Astrocyte of the hippocampus (primary cell): ENCODE measurements around the gene HIVEP3.

Source experiments
- DNase-seq: peaks from one replicate; pipeline ENCODE4 v3.0.0; 2011; ENCODE audit warnings: low read depth, low spot score

Gene HIVEP3

DNA sequence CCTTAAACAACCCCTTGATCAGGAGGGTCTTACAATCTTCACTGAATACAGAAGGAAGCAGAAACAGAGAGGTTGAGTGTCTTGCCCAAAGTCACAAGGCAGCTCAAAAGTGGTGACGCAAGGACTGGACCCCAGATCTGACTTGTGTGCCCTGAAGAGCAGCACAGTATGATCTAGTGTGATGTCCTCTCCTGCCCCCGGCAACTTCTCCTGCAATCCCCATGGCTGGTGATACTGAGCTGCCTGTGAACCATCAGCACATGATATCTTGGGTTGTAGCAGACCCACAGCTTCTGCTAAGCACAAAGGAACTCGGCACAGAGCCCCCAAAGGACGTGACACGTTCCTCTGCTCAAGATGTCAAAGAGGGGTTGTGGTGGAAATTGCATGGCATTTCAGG lies 383.0 kb downstream of the HIVEP3 start:
- no peak for DNase-seq

DNA sequence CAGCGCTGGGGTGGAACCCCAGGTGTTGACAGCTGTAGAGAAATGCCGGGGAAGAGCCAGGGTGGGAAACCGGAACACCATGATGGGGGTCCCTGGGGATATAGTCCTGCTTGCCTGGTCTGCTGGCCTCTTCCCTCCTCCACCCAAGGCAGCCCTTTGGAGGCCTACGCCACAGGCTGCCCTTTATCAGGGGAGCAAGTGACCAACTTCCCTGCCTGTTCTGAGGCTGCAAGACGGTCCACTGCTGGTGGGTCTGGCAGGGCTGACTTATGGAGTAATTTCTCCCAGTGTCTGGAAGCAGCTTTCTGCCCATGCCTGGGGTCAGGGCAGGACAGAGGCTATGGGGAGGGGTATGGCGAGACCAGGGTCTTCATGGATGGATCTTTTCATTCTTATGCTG lies 383.4 kb downstream of the HIVEP3 start:
- DNase-seq, result no peak

DNA sequence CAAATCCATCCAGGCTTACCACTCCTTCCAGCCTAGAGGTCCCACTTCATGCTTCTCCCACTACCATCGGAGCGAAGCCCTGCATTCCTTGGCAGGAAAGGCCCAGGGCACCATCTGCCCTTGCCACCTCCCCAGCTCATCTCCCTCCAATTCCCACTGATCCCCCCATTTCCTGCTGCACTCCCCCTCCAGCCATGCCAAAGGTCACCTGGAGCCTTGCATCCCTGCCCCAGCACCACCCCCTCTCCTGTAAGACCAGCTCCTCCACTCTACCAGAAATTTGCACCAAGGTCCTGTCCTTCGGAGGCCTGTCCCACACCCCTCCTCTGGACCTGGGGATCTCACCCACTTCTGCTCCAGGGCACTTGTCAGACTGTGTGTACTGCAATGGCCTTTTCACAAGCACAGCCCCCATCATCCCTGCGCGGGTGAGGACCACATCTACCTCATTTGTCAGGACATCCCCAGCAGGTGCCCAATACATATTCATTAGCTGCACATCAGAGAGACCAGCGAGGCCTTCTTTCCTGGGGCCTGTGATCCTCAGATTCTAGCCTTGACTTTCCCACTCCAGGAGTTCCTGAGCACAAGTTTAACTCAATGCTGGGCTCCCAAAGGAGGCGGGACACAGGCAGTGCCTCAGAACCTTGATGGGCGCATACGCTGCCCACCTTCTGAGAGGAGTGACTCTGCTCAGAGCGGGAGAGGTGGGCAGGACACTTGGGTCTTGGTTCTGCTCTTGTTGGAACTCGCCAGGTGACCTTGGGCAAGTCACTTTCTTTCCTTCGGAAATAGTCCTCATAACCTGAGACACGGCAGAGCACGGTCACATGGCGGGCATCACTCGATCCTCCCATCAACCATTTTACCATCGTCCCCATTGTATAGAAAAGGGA lies 384.3 kb downstream of the HIVEP3 start:
- DNase-seq, result no peak

DNA sequence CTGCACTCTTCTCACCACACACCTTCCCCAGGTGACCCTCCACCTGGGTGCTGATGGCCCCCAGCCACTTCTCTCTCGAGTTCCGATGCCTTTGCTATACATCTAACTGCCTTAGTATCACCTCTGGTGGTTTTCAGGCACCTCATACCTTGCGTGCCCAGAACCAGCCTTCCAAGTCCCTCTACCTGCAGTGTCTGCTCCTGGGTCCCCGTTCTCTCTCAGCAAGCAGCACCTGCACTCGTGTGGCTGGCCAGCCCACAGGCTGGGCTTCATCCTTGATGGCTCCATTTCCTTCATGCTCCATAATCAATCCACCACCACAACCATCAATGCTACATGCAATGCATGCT lies 385.0 kb downstream of the HIVEP3 start:
- no peak for DNase-seq

DNA sequence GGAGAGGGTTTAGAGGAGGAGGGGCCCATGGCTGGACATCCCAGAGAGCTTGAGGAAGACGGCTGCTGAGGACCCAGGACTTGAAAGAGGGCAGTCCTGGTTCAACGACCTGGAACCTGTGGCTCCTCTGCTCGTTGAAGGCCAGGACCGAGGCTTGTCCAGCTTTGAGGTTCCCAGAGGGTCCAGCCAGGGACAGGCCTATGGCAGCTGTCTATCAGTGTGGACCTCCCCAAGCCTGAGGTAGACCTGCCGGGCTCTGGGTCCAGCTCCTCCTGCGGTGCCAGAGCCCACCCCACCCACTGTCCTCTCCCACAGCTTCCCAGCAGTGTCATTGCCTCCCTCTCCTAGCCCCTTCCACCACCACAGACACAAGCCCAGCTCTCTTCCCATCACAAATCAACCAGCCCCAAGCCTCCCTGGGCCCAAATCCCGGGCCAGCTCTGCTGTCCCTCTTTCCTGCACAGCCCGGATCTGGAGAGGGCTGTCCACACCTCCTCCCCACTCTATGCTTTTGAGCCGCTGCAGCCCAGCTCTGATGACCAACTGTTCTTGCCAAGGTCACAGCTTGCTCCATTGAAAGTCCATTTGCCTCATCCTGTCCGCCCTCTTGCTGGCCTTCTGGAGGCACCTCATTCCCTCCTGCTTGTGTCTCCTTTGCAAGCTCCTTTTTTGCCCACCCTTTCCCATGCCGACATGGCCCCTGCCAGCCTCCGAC lies 385.5 kb downstream of the HIVEP3 start:
- no peak for DNase-seq

DNA sequence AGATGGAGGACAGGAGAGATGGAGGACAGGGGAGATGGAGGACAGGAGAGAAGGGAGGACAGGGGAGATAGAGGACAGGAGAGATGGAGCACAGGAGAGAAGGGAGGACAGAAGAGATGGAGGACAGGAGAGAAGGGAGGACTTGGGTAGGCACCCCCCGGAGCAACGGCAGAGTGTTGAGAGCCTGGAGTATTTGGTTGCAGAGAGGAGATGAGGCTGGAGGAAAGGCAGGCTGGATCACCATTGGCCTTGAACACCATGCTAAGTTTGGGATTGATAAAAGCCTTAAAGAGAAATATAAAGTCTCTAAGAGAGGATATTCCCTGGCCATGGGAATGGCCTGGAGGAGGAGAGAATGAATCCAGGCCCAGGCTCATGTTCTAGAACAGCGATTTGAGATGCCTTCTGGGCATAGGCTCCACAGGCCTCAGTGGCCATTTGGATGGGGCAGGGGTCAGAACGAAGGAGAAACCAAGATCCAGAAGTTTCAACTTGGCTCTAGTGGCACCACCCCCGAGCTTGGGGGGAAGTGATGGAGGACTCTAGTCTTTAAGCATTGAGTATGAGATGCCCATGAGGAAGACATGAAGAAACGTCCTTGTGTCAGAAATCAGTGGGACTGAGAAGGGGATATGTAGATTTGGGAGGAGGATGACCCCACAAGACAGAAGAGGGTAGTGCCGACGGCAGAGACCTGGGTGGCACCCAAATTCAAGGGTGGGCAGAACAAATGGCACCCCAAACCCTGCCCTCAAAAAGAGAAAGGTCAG lies 386.3 kb downstream of the HIVEP3 start:
- no peak for DNase-seq

DNA sequence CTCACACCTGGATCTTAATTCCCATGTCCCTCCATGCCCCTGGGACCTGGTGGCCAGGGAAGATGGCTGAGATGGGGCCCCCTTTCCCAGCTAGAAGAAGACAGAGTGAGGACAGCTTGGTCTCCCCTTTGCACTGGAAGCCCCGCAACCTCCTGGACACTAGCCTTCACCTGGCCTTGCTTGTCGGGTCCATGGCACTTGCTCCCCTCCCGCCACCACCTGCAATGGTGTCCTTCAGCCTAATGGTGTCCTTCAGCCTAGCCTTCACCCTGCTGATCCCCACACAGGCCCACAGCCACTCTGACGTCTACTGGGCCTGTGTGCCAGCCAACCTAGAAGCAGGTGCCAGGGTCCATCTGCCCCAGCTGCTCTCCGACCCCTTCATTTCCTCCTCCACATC lies 388.3 kb downstream of the HIVEP3 start:
- no peak for DNase-seq

DNA sequence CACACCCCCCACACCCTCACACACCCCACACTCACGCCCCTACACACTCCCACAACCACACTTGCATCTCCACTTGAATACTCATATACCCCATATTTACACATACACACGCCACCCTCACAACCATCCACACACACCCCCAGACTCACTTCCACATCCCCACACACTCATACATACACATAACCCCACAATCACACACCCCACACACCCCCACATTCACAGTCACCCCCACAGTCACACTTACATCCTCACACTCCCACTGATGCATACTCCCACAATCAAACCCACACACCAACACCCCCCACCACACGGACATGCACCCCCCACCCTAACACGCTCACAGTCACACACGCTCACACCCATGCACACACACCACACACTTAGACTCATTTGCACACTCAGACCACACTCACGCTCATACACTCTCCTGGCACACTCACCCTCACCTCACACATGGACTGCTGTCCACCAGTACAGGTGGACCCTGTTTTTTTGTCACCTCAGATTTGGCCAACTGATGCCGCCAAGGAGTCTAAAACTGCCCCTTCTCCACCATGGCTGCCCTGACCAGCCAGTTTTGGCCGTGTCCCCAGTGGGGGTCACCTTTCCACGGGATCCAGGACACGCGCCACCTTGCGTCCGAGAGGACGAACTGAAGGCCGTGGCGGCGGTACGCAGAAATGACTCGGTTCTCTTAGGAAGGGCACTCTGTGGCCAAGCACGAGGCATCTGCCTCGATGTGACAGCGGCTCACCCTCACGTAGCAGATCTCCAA lies 388.9 kb downstream of the HIVEP3 start:
- DNase-seq, result no peak

DNA sequence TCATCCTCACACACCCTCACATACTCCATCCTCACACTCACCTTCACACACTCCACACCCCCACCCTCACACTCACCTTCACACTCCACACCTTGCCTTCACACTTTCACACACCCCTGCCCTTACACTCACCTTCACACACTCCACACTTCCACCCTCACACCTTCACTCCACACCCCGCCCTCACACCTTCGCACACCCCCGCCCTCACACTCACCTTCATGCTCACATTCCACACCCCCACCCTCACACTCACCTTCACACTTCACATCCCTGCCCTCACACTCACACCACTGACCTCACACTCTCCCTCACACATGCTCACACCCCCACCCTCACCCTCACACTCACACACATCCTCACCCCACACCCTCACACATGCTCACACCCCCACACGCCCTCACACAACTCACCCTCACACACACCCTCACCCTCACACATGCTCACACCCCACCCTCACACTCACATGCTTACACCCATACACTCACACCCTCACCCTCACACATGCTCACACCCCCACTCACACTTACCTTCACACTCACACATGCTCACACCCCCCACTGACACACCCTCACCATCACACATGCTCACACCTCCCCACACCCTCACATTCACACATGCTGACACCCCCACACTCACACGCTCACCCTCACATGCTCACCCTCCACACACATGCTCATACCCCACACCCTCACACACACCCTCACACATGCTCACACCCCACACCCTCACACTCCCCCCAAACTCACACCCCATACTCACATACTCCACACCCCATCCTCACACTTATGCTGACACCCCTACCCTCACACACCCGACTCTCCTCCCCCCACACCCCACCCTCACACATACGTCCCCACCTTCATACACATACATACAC lies 389.8 kb downstream of the HIVEP3 start:
- no peak for DNase-seq

DNA sequence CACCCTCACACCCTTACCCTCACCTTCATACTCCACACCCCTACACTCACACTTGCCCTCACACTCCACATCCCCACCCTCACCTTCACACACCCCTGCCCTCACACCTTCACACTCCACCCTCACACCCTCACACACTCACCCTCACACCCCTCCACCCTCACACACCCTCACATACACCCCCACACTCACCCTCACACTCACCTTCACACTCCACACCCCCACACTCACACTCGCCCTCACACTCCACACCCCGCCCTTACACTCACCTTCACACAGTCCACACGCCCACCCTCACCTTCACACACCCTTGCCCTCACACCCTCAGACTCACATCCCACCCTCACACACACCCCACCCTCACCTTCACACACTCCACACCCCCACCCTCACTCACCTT lies 390.6 kb downstream of the HIVEP3 start:
- no peak for DNase-seq

DNA sequence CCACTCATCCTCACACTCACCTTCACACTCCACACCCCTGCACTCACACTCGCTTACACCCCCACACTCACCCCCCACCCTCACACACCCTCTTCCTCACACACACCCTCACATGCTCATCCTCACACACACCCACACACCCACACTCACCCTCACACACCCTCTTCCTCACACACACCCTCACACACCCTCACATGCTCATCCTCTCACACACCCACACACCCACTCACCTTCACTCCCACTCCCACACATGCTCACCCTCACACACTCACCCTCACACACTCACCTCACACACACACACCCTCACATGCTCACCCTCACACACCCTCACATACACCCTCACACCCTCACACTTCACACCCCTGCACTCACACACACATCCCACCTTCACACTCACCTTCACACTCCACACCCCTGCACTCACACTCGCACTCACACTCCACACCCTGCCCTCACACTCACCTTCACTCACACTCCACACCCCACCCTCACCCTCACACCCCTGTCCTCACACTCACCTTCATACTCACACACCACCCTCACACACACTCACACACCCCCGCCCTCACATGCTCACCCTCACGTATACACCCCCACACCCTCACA lies 391.7 kb downstream of the HIVEP3 start:
- no peak for DNase-seq

DNA sequence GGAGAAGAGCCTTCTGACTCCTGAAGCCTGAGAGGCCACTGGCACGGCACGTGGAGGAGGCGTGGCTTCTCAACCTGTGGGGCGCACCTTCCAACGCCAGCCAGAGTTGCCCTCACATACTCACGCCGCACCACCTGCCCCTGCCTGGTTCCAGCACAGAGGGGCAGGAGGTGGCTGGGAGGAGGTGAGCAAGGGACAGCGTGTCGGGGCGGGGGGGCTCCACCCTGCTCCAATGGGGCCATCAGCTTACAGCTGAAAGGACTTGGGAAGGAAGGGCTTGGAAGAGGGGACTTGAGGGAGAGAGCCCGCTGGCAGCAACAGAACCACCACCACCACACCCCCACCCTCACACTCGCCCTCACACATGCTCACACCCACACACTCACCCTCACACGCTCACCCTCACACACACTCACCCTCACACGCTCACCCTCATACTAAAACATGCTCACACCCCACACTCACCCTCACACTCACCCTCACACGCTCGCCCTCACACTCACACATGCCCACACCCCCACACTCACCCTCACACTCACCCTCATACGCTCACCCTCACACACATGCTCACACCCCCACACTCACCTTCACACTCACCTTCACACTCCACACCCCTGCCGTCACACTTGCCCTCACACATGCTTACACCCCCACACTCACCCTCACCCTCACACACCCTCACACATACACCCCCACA lies 392.7 kb downstream of the HIVEP3 start:
- DNase-seq, result no peak

DNA sequence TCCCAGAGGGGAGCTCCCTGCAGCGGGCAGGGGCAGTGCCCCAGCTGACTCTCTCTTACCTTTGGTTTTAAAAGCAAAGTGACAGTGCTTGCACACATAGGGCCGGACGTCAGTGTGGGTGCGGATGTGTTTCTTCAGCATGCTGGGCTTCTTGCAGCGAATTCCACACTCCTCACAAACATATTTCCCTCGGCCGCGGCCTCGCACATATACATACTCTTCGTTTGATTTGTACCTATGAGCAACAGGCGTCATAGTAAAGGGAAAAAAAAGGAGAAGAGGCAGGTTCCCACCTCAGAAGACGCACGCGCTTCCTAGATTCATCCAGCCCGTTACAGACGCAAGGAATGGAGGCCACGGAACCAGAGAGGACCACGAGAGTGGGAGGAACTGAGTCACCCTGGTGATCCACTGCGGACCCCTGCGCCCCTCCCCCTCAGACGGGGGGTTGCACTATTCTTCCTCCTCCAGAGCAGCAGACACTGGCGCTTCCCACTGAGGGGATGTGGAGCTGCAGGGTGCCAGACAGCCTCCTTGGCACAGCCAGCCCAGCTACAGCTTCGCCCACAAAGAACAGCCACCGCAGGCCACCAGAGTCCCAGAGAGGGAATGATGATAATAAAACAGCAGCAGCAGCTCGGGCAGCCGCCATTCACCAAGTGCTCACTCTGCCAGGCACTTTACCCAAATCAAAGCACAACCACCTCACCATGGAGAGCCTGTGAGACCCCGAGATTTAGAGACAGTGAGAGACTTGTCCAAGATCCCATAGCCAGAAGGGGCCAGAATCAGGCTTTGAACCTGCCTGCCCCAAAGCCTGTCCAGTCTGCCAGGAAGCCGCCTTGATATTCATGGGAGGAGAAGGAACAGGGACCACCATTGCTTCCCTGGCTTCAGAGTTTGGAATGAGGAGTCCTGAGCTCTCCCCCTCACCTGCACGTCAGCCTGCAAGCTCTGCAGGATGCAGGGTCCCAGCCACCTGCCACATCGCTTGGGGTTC lies 393.7 kb downstream of the HIVEP3 start:
- DNase-seq, result no peak

DNA sequence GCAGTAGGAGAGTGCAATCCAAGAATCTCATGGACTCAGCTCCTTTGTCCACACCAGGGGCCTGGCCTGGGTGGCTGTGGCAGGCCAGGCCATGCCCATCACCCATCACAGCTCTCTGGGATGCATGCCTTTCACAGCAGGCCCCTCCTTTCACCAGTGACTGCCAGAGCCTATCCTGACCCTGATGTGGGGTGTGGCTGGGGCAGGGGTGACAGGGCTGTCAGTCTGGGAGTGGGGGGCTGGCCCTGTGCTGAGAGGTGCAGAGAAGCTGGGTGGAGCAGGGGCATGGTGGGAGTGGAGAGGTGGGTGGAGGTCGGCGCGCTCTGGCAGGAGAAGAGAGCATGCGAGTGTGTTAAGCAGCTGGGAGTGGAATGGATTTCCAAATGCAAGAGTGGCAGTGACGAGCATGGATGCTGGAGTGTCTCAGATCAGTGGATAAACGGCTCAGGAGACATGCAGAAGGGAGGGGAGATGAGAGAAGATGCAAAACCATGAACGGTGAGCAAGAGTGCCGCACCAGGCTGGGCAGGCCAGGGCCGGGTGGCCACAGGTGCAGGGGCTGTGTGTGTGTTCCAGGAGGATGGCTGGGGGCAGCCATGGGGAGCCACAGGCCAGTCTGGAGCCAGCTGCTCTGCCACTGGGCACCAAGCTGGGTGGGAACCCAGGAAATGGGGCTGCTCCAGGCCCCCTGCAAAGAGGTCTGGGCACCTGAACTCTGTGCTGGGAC lies 394.6 kb downstream of the HIVEP3 start:
- DNase-seq, result no peak

DNA sequence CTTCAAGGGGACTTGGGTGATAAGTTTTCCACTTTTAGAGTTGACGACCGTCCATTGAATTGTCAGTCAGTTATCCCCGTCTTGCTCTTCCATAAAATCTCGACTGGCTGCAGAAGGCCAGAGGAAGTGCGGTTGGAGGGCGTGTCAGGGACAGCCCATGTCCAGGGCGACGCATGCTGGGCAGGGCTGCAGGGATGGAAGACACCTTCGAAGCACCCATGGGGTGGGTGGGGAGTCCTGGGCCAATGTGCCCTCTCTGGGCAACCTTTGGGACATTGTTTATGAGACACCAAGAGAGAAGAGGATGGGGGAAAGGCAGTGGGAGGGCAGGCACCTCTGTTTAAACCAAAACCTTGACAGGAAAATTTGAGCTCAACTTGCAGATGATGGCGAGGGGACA lies 395.7 kb downstream of the HIVEP3 start:
- DNase-seq, result no peak

DNA sequence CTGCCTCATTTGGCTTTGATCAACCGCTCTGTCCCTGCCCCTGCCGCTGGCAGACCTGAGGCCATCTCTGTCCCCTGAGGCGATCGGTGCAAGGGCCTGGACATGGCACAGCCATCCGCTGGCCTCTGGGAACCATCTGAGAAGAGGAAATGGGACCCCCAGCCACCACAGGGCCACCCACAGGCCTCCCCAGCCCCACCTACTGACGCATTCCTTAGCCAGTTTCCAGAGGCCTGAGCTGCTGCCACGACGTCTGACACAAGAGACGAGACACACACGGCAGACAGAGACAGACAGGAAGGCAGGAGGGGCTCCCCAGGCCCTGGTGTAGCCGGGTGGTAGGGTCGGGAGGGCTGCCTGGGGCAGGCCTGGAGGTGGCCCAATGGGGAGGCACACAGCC lies 397.0 kb downstream of the HIVEP3 start:
- no peak for DNase-seq

DNA sequence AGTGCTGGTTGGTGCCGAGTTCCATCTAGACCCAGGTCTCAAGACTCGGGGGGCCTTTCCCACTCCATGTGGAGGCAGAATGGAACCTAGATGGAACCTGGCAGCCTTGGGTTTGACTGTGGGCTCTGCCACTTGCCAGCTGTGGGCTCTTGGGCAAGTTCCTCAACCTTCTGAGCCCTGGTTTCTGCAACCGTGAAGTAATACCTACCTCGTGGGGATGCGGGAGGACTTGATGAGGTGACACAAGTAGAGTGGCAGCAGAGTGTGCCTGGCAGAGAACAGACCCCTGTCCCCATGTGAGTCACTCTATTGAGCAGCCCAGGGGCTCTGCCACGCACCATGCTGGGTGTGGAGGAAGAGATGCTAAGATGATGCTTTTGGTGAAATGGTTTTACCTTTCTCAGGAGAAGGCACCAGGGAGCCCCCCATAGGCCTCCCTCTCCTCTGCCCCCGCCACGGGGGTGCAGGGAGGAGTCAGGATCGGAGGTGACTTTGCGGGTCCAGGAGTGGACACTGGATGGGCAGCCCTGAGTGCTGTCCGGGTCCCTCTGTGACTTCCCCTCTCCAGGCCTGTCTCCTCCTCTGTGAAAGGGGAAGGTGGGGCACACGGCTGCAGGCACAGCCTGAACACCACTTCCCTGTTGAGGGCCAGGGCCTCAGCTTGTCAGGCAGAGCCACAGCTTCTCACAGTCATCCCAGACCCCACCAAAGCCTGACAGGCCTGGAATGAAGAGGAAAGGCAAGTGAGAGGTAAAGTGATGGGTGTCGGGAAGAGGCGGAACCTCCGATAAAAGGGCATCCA lies 397.6 kb downstream of the HIVEP3 start:
- DNase-seq, result no peak
